ENCODE measurements around the gene PIK3C2G. TPM values are rescaled to one million over a fixed set of nuclear protein-coding genes. Genes with fewer than 3 reads are reported as not detected.

Gene PIK3C2G
- total and polyA plus RNA-seq, 2 of the 4 experiments (the other 2 are of a cell fraction), result not detected

DNA sequence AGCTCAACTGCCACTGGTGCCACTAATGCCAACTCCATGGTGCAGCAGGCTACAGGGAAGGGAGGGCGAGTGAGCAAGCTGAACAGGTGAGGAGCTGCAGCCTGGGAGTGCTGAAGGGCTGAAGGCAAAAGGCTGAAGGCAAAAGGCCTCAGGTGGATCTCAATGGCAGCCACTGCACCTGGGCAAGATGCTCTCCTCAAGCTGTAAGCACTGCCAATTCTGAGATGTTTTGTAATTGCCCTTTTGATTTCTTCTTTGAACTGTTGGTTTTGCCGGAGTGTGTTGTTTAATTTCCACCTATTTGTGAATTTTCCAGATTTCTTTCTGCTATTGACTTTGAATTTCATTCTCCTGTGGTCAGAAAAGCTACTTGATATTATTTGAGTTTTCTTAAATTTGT is 97.6 kb downstream of the PIK3C2G start:
- no TSS peak for BruUV-seq (replicated peaks)

More for the DNA sequence above, 97.6 kb downstream of the PIK3C2G start:
- H3K4me1 ChIP-seq (ENCODE audit: control insufficient read depth, insufficient read depth, low read length), result no peaks in the 10 kb centered on the region
- no peaks in the 10 kb centered on the region for H3K27me3 ChIP-seq (ENCODE audit: control insufficient read depth, insufficient read depth, low read length)
- H3K9me1 ChIP-seq (ENCODE audit: insufficient read depth, low read length), result no peaks in the 10 kb centered on the region
- no peak overlapping the region for H2AFZ ChIP-seq (replicated peaks; ENCODE audit: low read length, poor library complexity)
- H2BK5ac ChIP-seq (ENCODE audit: low read depth, low read length, poor library complexity, severe bottlenecking), result no peak overlapping the region
- no peak overlapping the region for H3K18ac ChIP-seq (ENCODE audit: low read depth, low read length)
- H3K9ac ChIP-seq (ENCODE audit: low read depth, low read length), result no peak overlapping the region
- H3K9me3 ChIP-seq (ENCODE audit: control insufficient read depth, insufficient read depth, low read length), result no peaks in the 10 kb centered on the region
- no peak overlapping the region for H3K4me3 ChIP-seq (ENCODE audit: insufficient read depth, low read depth, low read length)
- 89% methylated on average over 1 of the region's 2 CpGs; no CpG with 5 or more reads in 1 of the 2 experiments for WGBS, 2 experiments (ENCODE audit: extremely low coverage in 2 of 2, insufficient read length in 1 of 2)
- intact Hi-C loops (cut with micrococcal nuclease), result no loop called here
- no peak overlapping the region for H3K27ac ChIP-seq (ENCODE audit: insufficient read depth, low read length)
- no peak overlapping the region for H2BK15ac ChIP-seq (ENCODE audit: low read depth, low read length)
- no peaks in the 10 kb centered on the region for H4K20me1 ChIP-seq (ENCODE audit: insufficient read depth, low read length)
- DNase-seq, result no peak
- dilution Hi-C loops (cut with HindIII; ENCODE audit: low sequenced_read_pairs, unreplicated experiment), result no loop called here
- H3K79me1 ChIP-seq (ENCODE audit: low read depth in 1 of 2, low read length in 2 of 2), result no peaks in the 10 kb centered on the region
- no peak overlapping the region for H4K91ac ChIP-seq (ENCODE audit: insufficient read depth, low read depth, low read length)
- CTCF ChIA-PET, result no interaction called here
- in situ Hi-C loops (cut with MboI; ENCODE audit: low sequenced_read_pairs), result no loop called here
- H2BK20ac ChIP-seq (ENCODE audit: low read depth, low read length), result no peak overlapping the region
- ATAC-seq (ENCODE audit: low read depth), result no peak
- no peak overlapping the region for H3K14ac ChIP-seq (replicated peaks; ENCODE audit: low read depth, low read length)
- no peak overlapping the region for H3K23ac ChIP-seq (ENCODE audit: low read depth, low read length)
- no peak overlapping the region for H2AK5ac ChIP-seq (ENCODE audit: low read depth, low read length)
- no peak overlapping the region for H3K4me2 ChIP-seq (ENCODE audit: low read depth, low read length)
- no peak overlapping the region for H3K4ac ChIP-seq (ENCODE audit: low read depth, low read length)
- no peak overlapping the region for H4K8ac ChIP-seq (ENCODE audit: low read depth in 2 of 2, low read length in 2 of 2)
- H3K56ac ChIP-seq (ENCODE audit: extremely low read depth, insufficient read depth, low read length), result no peak overlapping the region
- H4K5ac ChIP-seq (ENCODE audit: low read depth, low read length), result no peak overlapping the region
- H2BK120ac ChIP-seq (ENCODE audit: low read depth, low read length), result no peak overlapping the region
- POLR2A ChIA-PET (ENCODE audit: unreplicated experiment), result no interaction called here
- H3K36me3 ChIP-seq (ENCODE audit: control insufficient read depth, insufficient read depth, low read length), result no peaks in the 10 kb centered on the region
- no peak overlapping the region for H2AK9ac ChIP-seq (replicated peaks; ENCODE audit: low read depth, low read length, poor library complexity)
- TF ChIP-seq BHLHE40 (IDR thresholded peaks at IDR 0.05; ENCODE audit: low read depth, low read length) (no peak), RAD21 (IDR thresholded peaks at IDR 0.05; ENCODE audit: low read length) (no peak), RCOR1 (IDR thresholded peaks at IDR 0.05; ENCODE audit: insufficient replicate concordance, low read length) (no peak)

All from IMR-90 (cell line).